GM23338 (cell line): Measurements from ENCODE around the gene TICAM2. TPM values are rescaled to one million over a fixed set of nuclear protein-coding genes. Genes with fewer than 3 reads are reported as not detected.

Source experiments
- ATAC-seq: fragments of 200-7000 bp; cut with Tn5 transposase; 3 replicates; pipeline ENCODE4 v1.9.1; 2020
- DNase-seq: peaks from one replicate; pipeline ENCODE4 v3.0.0-alpha.2; 2015; ENCODE audit warnings: low spot score
- H2AFZ ChIP-seq: fragments of 200-600 bp; sonication (generic); 2 replicates; pipeline ENCODE4 v1.8.0; 2016; ENCODE audit warnings: antibody characterized with exemption, mild to moderate bottlenecking, moderate library complexity
- H3F3A ChIP-seq: fragments of 200-600 bp; sonication (generic); replicated peaks from 2 replicates; pipeline ENCODE4 v1.8.0; 2017; ENCODE audit warnings: antibody characterized with exemption, mixed run types, low read depth
- H3K27ac ChIP-seq: fragments of 200-600 bp; sonication (generic); 2 replicates; pipeline ENCODE4 v1.6.1; 2016; ENCODE audit warnings: low read depth
- H3K27me3 ChIP-seq: fragments of 200-600 bp; sonication (generic); 2 replicates; pipeline ENCODE4 v1.8.0; 2016; ENCODE audit warnings: mild to moderate bottlenecking, mixed run types, moderate library complexity; ENCODE audit not compliant: insufficient read depth
- H3K36me3 ChIP-seq: fragments of 200-600 bp; sonication (generic); 2 replicates; pipeline ENCODE4 v1.8.0; 2016; ENCODE audit warnings: mild to moderate bottlenecking; ENCODE audit not compliant: insufficient read depth
- H3K4me1 ChIP-seq: fragments of 200-600 bp; sonication (generic); 2 replicates; pipeline ENCODE4 v1.8.0; 2016; ENCODE audit warnings: mild to moderate bottlenecking, moderate library complexity; ENCODE audit not compliant: insufficient read depth
- H3K4me2 ChIP-seq: fragments of 200-600 bp; sonication (generic); 2 replicates; pipeline ENCODE4 v1.7.1; 2017; ENCODE audit warnings: mixed run types
- H3K4me3 ChIP-seq: fragments of 200-600 bp; sonication (generic); 2 replicates; pipeline ENCODE4 v1.6.1; 2016; ENCODE audit warnings: mixed run types
- H3K79me2 ChIP-seq: fragments of 200-600 bp; sonication (generic); replicated peaks from 2 replicates; pipeline ENCODE4 v1.8.0; 2017; ENCODE audit warnings: mild to moderate bottlenecking; ENCODE audit not compliant: insufficient read depth
- H3K9me2 ChIP-seq: fragments of 200-600 bp; sonication (generic); 2 replicates; pipeline ENCODE4 v1.8.0; 2017; ENCODE audit not compliant: insufficient read depth
- H4K20me1 ChIP-seq: fragments of 200-600 bp; sonication (generic); replicated peaks from 2 replicates; pipeline ENCODE4 v1.8.0; 2017; ENCODE audit warnings: mild to moderate bottlenecking; ENCODE audit not compliant: insufficient read depth
- H3K27ac Mint-ChIP-seq: 2 replicates; pipeline ENCODE4 v1.8.0; 2020; ENCODE audit warnings: inconsistent platforms, mild to moderate bottlenecking, moderate library complexity, mixed read lengths
- H3K27me3 Mint-ChIP-seq: 3 replicates; pipeline ENCODE4 v1.8.0; 2022; ENCODE audit warnings: low read depth, mild to moderate bottlenecking, moderate library complexity, mixed read lengths, inconsistent platforms; ENCODE audit not compliant: insufficient read depth, poor library complexity
- H3K36me3 Mint-ChIP-seq: 3 replicates; pipeline ENCODE4 v1.8.0; 2021; ENCODE audit warnings: low read depth, mild to moderate bottlenecking, inconsistent platforms, moderate library complexity, mixed read lengths
- H3K4me1 Mint-ChIP-seq: 3 replicates; pipeline ENCODE4 v1.8.0; 2020; ENCODE audit warnings: mild to moderate bottlenecking, inconsistent platforms, mixed read lengths
- H3K4me3 Mint-ChIP-seq: 3 replicates; pipeline ENCODE4 v1.8.0; 2021; ENCODE audit warnings: moderate library complexity, mild to moderate bottlenecking, inconsistent platforms, mixed read lengths
- H3K9me3 Mint-ChIP-seq: 3 replicates; pipeline ENCODE4 v1.8.0; 2020; ENCODE audit warnings: moderate library complexity, mild to moderate bottlenecking, inconsistent platforms, mixed read lengths
- CREB1 ChIP-seq: fragments of 250-450 bp; sonication (Bioruptor Pico); IDR thresholded peaks from 2 replicates; pipeline ENCODE4 v1.5.0; 2020; ENCODE audit warnings: low read depth, mild to moderate bottlenecking, moderate library complexity
- CTCF ChIP-seq, 2 experiments: fragments of 200-600 bp in 1 of 2; sonication (generic) in 1 of 2; conservative IDR thresholded peaks; 2 replicates each; pipeline versions ENCODE4 v1.5.1 to v1.6.1; 2016 to 2017; ENCODE audit warnings: antibody characterized with exemption in 2 of 2, low read depth in 2 of 2, mild to moderate bottlenecking in 2 of 2, moderate library complexity in 1 of 2
- ETS1 ChIP-seq: IDR thresholded peaks from 2 replicates; pipeline ENCODE4 v1.6.1; 2016; ENCODE audit warnings: antibody characterized with exemption
- EZH2 ChIP-seq: fragments of 200-600 bp; sonication (generic); IDR thresholded peaks from one replicate; pipeline ENCODE4 v1.8.0; 2017; ENCODE audit warnings: antibody characterized with exemption, mild to moderate bottlenecking, low read depth; ENCODE audit not compliant: unreplicated experiment
- EZH2phosphoT487 ChIP-seq: fragments of 200-600 bp; sonication (generic); IDR thresholded peaks from one replicate; pipeline ENCODE4 v1.8.1; 2018; ENCODE audit warnings: antibody characterized with exemption; ENCODE audit not compliant: unreplicated experiment
- JUNB ChIP-seq: IDR thresholded peaks from one replicate; pipeline ENCODE4 v1.6.1; 2016; ENCODE audit warnings: antibody characterized with exemption; ENCODE audit not compliant: unreplicated experiment
- NANOG ChIP-seq: IDR thresholded peaks from 2 replicates; pipeline ENCODE4 v1.6.1; 2016; ENCODE audit warnings: antibody characterized with exemption, borderline replicate concordance
- POLR2AphosphoS5 ChIP-seq: IDR thresholded peaks from 2 replicates; pipeline ENCODE4 v1.6.1; 2016; ENCODE audit warnings: antibody characterized with exemption, low read depth
- REST ChIP-seq: IDR thresholded peaks from one replicate; pipeline ENCODE4 v1.6.1; 2018; ENCODE audit warnings: antibody characterized with exemption; ENCODE audit not compliant: unreplicated experiment
- STAT1 ChIP-seq: IDR thresholded peaks from one replicate; pipeline ENCODE4 v1.6.1; 2016; ENCODE audit warnings: antibody characterized with exemption; ENCODE audit not compliant: unreplicated experiment
- ZNF114 ChIP-seq: fragments of 250-450 bp; sonication (Bioruptor Pico); IDR thresholded peaks from 2 replicates; pipeline ENCODE4 v1.5.0; 2020; ENCODE audit warnings: mild to moderate bottlenecking, moderate library complexity
- ZNF462 ChIP-seq: fragments of 250-450 bp; sonication (Bioruptor Pico); IDR thresholded peaks from 2 replicates; pipeline ENCODE4 v1.5.0; 2020; ENCODE audit warnings: mild to moderate bottlenecking, moderate library complexity
- polyA plus RNA-seq: library from polyadenylated mRNA; unstranded; fragments of >200 nt; fragmentation: Nextera tagmentation; extraction: Ambion mirVana; gene quantifications from 2 replicates; pipeline ENCODE4 v1.2.1, GENCODE V29; 2016
- total RNA-seq: library from RNA; depleted of rRNA; stranded (reverse); fragments of >200 nt; shearing (Covaris generic); gene quantifications from 2 replicates; pipeline ENCODE4 v1.2.3, GENCODE V29; 2014

Gene TICAM2
- total and polyA plus RNA-seq, 2 experiments from 2014 or later = 1.0 TPM; not detected in 1

- Mint-ChIP-seq H3K4me3 (no peak overlapping the region), H3K27ac (no peak overlapping the region), H3K27me3 (no peaks in the 10 kb centered on the region), H3K4me1 (peaks cover 7% of the 10 kb centered on the region; the same call in 1 of the 3 replicates), H3K36me3 (peaks cover 3% of the 10 kb centered on the region; the same call in 1 of the 3 replicates), H3K9me3 (no peaks in the 10 kb centered on the region)
- Histone ChIP-seq H3K4me2 (no peak overlapping the region), H4K20me1 (0 out of 2 replicates have a peak, but pooled peaks cover 3% of the 10 kb centered on the region), H3F3A (no peaks in the 10 kb centered on the region), H3K9me2 (no peaks in the 10 kb centered on the region; the same call in 1 of the 2 replicates), H3K4me1 (no peaks in the 10 kb centered on the region), H3K27me3 (no peaks in the 10 kb centered on the region), H3K4me3 (no peak overlapping the region), H3K27ac (no peak overlapping the region), H2AFZ (no peak overlapping the region), H3K36me3 (no peaks in the 10 kb centered on the region), H3K79me2 (no peaks in the 10 kb centered on the region)
- DNase-seq = no peak
- ATAC-seq = no peak
- no peak for TF ChIP-seq CREB1 (CRISPR knock-in tag)
- TF ChIP-seq EZH2 = no peak
- TF ChIP-seq NANOG = no peak
- no peak for TF ChIP-seq CTCF (conservative IDR thresholded peaks at IDR 0.05; ENCODE audit: low read depth in 2 of 2)
- no peak for TF ChIP-seq REST
- TF ChIP-seq ZNF462 = no peak
- no peak for TF ChIP-seq POLR2AphosphoS5
- no peak for TF ChIP-seq EZH2phosphoT487
- no peak for TF ChIP-seq STAT1
- no peak for TF ChIP-seq ZNF114 (CRISPR knock-in tag)
- no peak for TF ChIP-seq ETS1
- no peak for TF ChIP-seq JUNB
Measured at GRCh38 chr5:115579216-115579615, 23.1 kb downstream of the TICAM2 start.
